HUES6 (cell line): ENCODE data around the gene IL21R.
"Not testable (repeated sequence)": the region's sequence is repeated elsewhere in the genome, so short reads cannot be mapped to it uniquely, and the experiment has no call there.

Source experiments
- H3K27ac ChIP-seq: 2 replicates; pipeline ENCODE4 v1.7.0; 2013; ENCODE audit warnings: low read depth, mild to moderate bottlenecking, low read length, inconsistent platforms
- H3K27me3 ChIP-seq: 2 replicates; pipeline ENCODE4 v1.6.1; 2013; ENCODE audit warnings: low read length; ENCODE audit not compliant: control insufficient read depth, insufficient read depth
- H3K36me3 ChIP-seq: 2 replicates; pipeline ENCODE4 v1.6.1; 2013; ENCODE audit warnings: low read length; ENCODE audit not compliant: control insufficient read depth, insufficient read depth
- H3K4me1 ChIP-seq: 2 replicates; pipeline ENCODE4 v1.6.1; 2013; ENCODE audit warnings: low read length; ENCODE audit not compliant: control insufficient read depth, insufficient read depth
- H3K4me3 ChIP-seq: 2 replicates; pipeline ENCODE4 v1.5.1; 2013; ENCODE audit warnings: low read depth, low read length
- H3K9ac ChIP-seq: one replicate; pipeline ENCODE4 v1.6.1; 2013; ENCODE audit warnings: mild to moderate bottlenecking, low read length
- H3K9me3 ChIP-seq: 2 replicates; pipeline ENCODE4 v1.6.1; 2013; ENCODE audit warnings: low read depth, low read length; ENCODE audit not compliant: control insufficient read depth, insufficient read depth

IL21R gene

GRCh38 chr16:27447301-27447700 is 45.3 kb downstream of the IL21R start:
- peaks cover 3% of the 10 kb centered on the region; the same call in 1 of the 2 replicates for H3K4me1 ChIP-seq
- no peak overlapping the region for H3K9ac ChIP-seq
- H3K36me3 ChIP-seq, result 0 out of 2 replicates have a peak, but pooled peaks cover 3% of the 10 kb centered on the region
- no peak overlapping the region for H3K4me3 ChIP-seq
- H3K27ac ChIP-seq, result no peak overlapping the region
- H3K27me3 ChIP-seq, result no peaks in the 10 kb centered on the region
- peaks cover 22% of the 10 kb centered on the region for H3K9me3 ChIP-seq

- Histone ChIP-seq H3K9me3 (peaks cover 20% of the 10 kb centered on the region), H3K27ac (no peak overlapping the region), H3K4me1 (peaks cover 3% of the 10 kb centered on the region; the same call in 1 of the 2 replicates), H3K4me3 (no peak overlapping the region), H3K27me3 (no peaks in the 10 kb centered on the region), H3K9ac (no peak overlapping the region), H3K36me3 (0 out of 2 replicates have a peak, but pooled peaks cover 3% of the 10 kb centered on the region)
These were observed 46.8 kb downstream of the IL21R start for GRCh38 chr16:27448532-27449433.

DNA sequence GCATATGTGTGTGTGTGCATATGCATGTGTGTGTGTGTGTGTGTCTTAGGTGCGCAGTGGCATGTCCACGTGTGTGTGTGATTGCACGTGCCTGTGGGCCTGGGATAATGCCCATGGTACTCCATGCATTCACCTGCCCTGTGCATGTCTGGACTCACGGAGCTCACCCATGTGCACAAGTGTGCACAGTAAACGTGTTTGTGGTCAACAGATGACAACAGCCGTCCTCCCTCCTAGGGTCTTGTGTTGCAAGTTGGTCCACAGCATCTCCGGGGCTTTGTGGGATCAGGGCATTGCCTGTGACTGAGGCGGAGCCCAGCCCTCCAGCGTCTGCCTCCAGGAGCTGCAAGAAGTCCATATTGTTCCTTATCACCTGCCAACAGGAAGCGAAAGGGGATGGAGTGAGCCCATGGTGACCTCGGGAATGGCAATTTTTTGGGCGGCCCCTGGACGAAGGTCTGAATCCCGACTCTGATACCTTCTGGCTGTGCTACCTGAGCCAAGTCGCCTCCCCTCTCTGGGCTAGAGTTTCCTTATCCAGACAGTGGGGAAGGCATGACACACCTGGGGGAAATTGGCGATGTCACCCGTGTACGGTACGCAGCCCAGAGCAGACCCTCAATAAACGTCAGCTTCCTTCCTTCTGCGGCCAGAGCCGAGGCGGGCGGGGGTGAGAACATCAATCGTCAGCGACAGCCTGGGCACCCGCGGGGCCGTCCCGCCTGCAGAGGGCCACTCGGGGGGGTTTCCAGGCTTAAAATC is 47.6 kb downstream of the IL21R start:
- Histone ChIP-seq H3K9ac (no peak overlapping the region), H3K4me1 (peaks cover 3% of the 10 kb centered on the region; the same call in 1 of the 2 replicates), H3K27ac (no peak overlapping the region), H3K36me3 (0 out of 2 replicates have a peak, but pooled peaks cover 3% of the 10 kb centered on the region), H3K27me3 (no peaks in the 10 kb centered on the region), H3K4me3 (no peak overlapping the region), H3K9me3 (peaks cover 12% of the 10 kb centered on the region)

DNA sequence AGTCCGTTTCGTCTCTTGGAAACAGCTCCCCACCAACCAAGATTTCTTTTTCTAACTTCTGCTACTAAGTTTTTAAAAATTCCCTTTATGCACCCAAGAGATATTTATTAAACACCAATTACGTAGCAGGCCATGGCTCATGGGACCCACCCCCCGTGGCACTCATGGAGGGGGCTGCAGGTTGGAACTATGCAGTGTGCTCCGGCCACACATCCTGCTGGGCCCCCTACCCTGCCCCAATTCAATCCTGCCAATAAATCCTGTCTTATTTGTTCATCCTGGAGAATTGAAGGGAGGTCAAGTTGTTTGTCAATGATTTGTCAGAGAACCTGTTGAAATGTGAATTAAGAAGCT is 48.2 kb downstream of the IL21R start:
- Histone ChIP-seq H3K27me3 (no peaks in the 10 kb centered on the region), H3K4me1 (peaks cover 3% of the 10 kb centered on the region; the same call in 1 of the 2 replicates), H3K27ac (no peak overlapping the region), H3K4me3 (no peak overlapping the region), H3K9me3 (peaks cover 7% of the 10 kb centered on the region), H3K36me3 (no peaks in the 10 kb centered on the region), H3K9ac (no peak overlapping the region)

GRCh38 chr16:27452569-27453493 is 50.9 kb downstream of the IL21R start:
- Histone ChIP-seq H3K27me3 (no peaks in the 10 kb centered on the region), H3K27ac (no peak overlapping the region), H3K36me3 (no peaks in the 10 kb centered on the region), H3K4me1 (peaks cover 3% of the 10 kb centered on the region; the same call in 1 of the 2 replicates), H3K9ac (no peak overlapping the region), H3K9me3 (no peaks in the 10 kb centered on the region; the same call in 1 of the 2 replicates), H3K4me3 (no peak overlapping the region)

- Histone ChIP-seq H3K4me1 (peaks cover 3% of the 10 kb centered on the region; the same call in 1 of the 2 replicates), H3K4me3 (no peak overlapping the region), H3K9me3 (no peaks in the 10 kb centered on the region; the same call in 1 of the 2 replicates), H3K36me3 (no peaks in the 10 kb centered on the region), H3K9ac (no peak overlapping the region), H3K27me3 (no peaks in the 10 kb centered on the region), H3K27ac (no peak overlapping the region)
These were observed 51.5 kb downstream of the IL21R start for GRCh38 chr16:27453494-27453825.

GRCh38 chr16:27455700-27456099 is 53.7 kb downstream of the IL21R start:
- Histone ChIP-seq H3K27ac (no peak overlapping the region), H3K9ac (no peak overlapping the region), H3K27me3 (no peaks in the 10 kb centered on the region), H3K4me1 (no peaks in the 10 kb centered on the region), H3K9me3 (no peaks in the 10 kb centered on the region; the same call in 1 of the 2 replicates), H3K36me3 (peaks cover 9% of the 10 kb centered on the region), H3K4me3 (no peak overlapping the region)

GRCh38 chr16:27457605-27457900 is 55.6 kb downstream of the IL21R start:
- H3K27me3 ChIP-seq, H3K4me1 ChIP-seq, H3K4me3 ChIP-seq, H3K27ac ChIP-seq, H3K9me3 ChIP-seq, H3K9ac ChIP-seq: not testable (repeated sequence)
- H3K36me3 ChIP-seq, result peaks cover 27% of the 10 kb centered on the region

- H3K4me1 ChIP-seq, result no peaks in the 10 kb centered on the region
- H3K36me3 ChIP-seq, result peaks cover 34% of the 10 kb centered on the region
- no peak overlapping the region for H3K9ac ChIP-seq
- H3K9me3 ChIP-seq, result no peaks in the 10 kb centered on the region; the same call in 1 of the 2 replicates
- no peak overlapping the region for H3K4me3 ChIP-seq
- H3K27ac ChIP-seq, result no peak overlapping the region
- no peaks in the 10 kb centered on the region for H3K27me3 ChIP-seq
These were observed 56.3 kb downstream of the IL21R start for GRCh38 chr16:27458258-27458657.

- no peak overlapping the region for H3K4me3 ChIP-seq
- H3K36me3 ChIP-seq, result peaks cover 43% of the 10 kb centered on the region
- no peaks in the 10 kb centered on the region for H3K9me3 ChIP-seq
- H3K27ac ChIP-seq, result no peak overlapping the region
- no peaks in the 10 kb centered on the region for H3K27me3 ChIP-seq
- no peak overlapping the region for H3K9ac ChIP-seq
- no peaks in the 10 kb centered on the region for H3K4me1 ChIP-seq
These were observed 57.2 kb downstream of the IL21R start for GRCh38 chr16:27458987-27459688.
